ENCODE results near the gene REM2. TPM values are rescaled to one million over a fixed set of nuclear protein-coding genes. Genes with fewer than 3 reads are reported as not detected.

Gene REM2
- total RNA-seq, 1 experiment from 2014 or later: not detected

- POLR2A ChIA-PET (ENCODE audit: low non-redundant PET): no interaction called here
- no peaks in the 10 kb centered on the region for H3K9me3 ChIP-seq (ENCODE audit: low read depth, low read length, poor library complexity, severe bottlenecking)
- peaks cover 22% of the 10 kb centered on the region for H3K4me1 ChIP-seq (ENCODE audit: insufficient read depth, low read length, poor library complexity, severe bottlenecking)
- TF ChIP-seq EZH2 (IDR thresholded peaks at IDR 0.05; ENCODE audit: borderline replicate concordance, low read depth, low read length, poor library complexity, severe bottlenecking) (no peak), CTCF (conservative IDR thresholded peaks at IDR 0.05; ENCODE audit: low read depth, low read length) (no peak)
- no peaks in the 10 kb centered on the region for H3K27me3 ChIP-seq (replicated peaks; ENCODE audit: insufficient read depth, low read depth, low read length, poor library complexity)
- H3K27ac ChIP-seq (ENCODE audit: low read depth, low read length, poor library complexity, severe bottlenecking): no peak overlapping the region
- no TSS peak for BruUV-seq (replicated peaks)
- no peak overlapping the region for H3K4me3 ChIP-seq (ENCODE audit: low read depth, low read length, poor library complexity, severe bottlenecking)
- no peak for DNase-seq (ENCODE audit: low spot score)
- intact Hi-C loops (cut with micrococcal nuclease; ENCODE audit: unreplicated experiment): no loop called here
- CTCF ChIA-PET: no interaction called here
- H3K36me3 ChIP-seq (ENCODE audit: insufficient read depth, low read length, poor library complexity, severe bottlenecking): peaks cover 54% of the 10 kb centered on the region
Measured at GRCh38 chr14:22845103-22845394, 38.0 kb upstream of the REM2 start.

GRCh38 chr14:22845821-22846625 lies 37.0 kb upstream of the REM2 start:
- TF ChIP-seq CTCF (conservative IDR thresholded peaks at IDR 0.05; ENCODE audit: low read depth, low read length): no peak
- no peak for TF ChIP-seq EZH2 (IDR thresholded peaks at IDR 0.05; ENCODE audit: borderline replicate concordance, low read depth, low read length, poor library complexity, severe bottlenecking)
- Histone ChIP-seq H3K27me3 (replicated peaks; ENCODE audit: insufficient read depth, low read depth, low read length, poor library complexity) (no peaks in the 10 kb centered on the region), H3K9me3 (ENCODE audit: low read depth, low read length, poor library complexity, severe bottlenecking) (no peaks in the 10 kb centered on the region), H3K27ac (ENCODE audit: low read depth, low read length, poor library complexity, severe bottlenecking) (no peak overlapping the region), H3K4me1 (ENCODE audit: insufficient read depth, low read length, poor library complexity, severe bottlenecking) (peaks cover 22% of the 10 kb centered on the region), H3K4me3 (ENCODE audit: low read depth, low read length, poor library complexity, severe bottlenecking) (no peak overlapping the region), H3K36me3 (ENCODE audit: insufficient read depth, low read length, poor library complexity, severe bottlenecking) (peaks cover 52% of the 10 kb centered on the region)
- intact Hi-C loops (cut with micrococcal nuclease; ENCODE audit: unreplicated experiment): no loop called here
- ChIA-PET POLR2A (ENCODE audit: low non-redundant PET) (no interaction called here), CTCF (no interaction called here)
- no peak for DNase-seq (ENCODE audit: low spot score)
- BruUV-seq (replicated peaks): no TSS peak

GRCh38 chr14:22846811-22847307 lies 36.2 kb upstream of the REM2 start:
- Histone ChIP-seq H3K27me3 (replicated peaks; ENCODE audit: insufficient read depth, low read depth, low read length, poor library complexity) (no peaks in the 10 kb centered on the region), H3K4me3 (ENCODE audit: low read depth, low read length, poor library complexity, severe bottlenecking) (no peak overlapping the region), H3K4me1 (ENCODE audit: insufficient read depth, low read length, poor library complexity, severe bottlenecking) (peaks cover 22% of the 10 kb centered on the region), H3K36me3 (ENCODE audit: insufficient read depth, low read length, poor library complexity, severe bottlenecking) (peaks cover 43% of the 10 kb centered on the region), H3K9me3 (ENCODE audit: low read depth, low read length, poor library complexity, severe bottlenecking) (no peaks in the 10 kb centered on the region), H3K27ac (ENCODE audit: low read depth, low read length, poor library complexity, severe bottlenecking) (no peak overlapping the region)
- DNase-seq (ENCODE audit: low spot score): no peak
- intact Hi-C loops (cut with micrococcal nuclease; ENCODE audit: unreplicated experiment): no loop called here
- ChIA-PET CTCF (no interaction called here), POLR2A (ENCODE audit: low non-redundant PET) (no interaction called here)
- no peak for TF ChIP-seq EZH2 (IDR thresholded peaks at IDR 0.05; ENCODE audit: borderline replicate concordance, low read depth, low read length, poor library complexity, severe bottlenecking)
- TF ChIP-seq CTCF (conservative IDR thresholded peaks at IDR 0.05; ENCODE audit: low read depth, low read length): no peak
- BruUV-seq (replicated peaks): TSS peak; percentile 42
